ENCODE data around the gene PTRH2. TPM values are rescaled to one million over a fixed set of nuclear protein-coding genes. Genes with fewer than 3 reads are reported as not detected.
A peak's percentile ranks its signal among the peaks of the same experiment; 100 is the strongest.
"Not testable (repeated sequence)": the region's sequence is repeated elsewhere in the genome, so short reads cannot be mapped to it uniquely, and the experiment has no call there.

The PTRH2 gene
- total RNA-seq = 10 to 100 TPM; 27.2 to 31.7 (median 30.9) TPM

GRCh38 chr17:59707149-59707970 is at the start of gene PTRH2, which contains the start of gene VMP1:
Gene PTRH2 (minus strand): TSS chr17:59707430. CDS start chr17:59697978, 9,452 bp downstream.
Gene VMP1 (plus strand): TSS chr17:59707654. CDS start chr17:59731447, 23,793 bp downstream.
- peaks cover 0 to 13% (median 0%) of the 10 kb centered on the region in 3 donors for H3K36me3 ChIP-seq
- peak; percentile 74 for DNase-seq
- WGBS, 2 donors = 0 to 1% methylated on average over 18 to 36 of the region's 45 CpGs
- TF ChIP-seq CTCF (IDR thresholded peaks at IDR 0.05) = peak in 1 of 6 experiments; percentile 36
- peak in 3 of 4 donors; percentile 64 to 92 (median 77) for TF ChIP-seq POLR2A (IDR thresholded peaks at IDR 0.05)
- peak within 1 kb of the TSS; percentile 52 to 98 (median 79) for H3K4me3 ChIP-seq
- H3K27ac ChIP-seq = peak within 1 kb of the TSS; percentile 88 to 98 (median 93)
- no peaks in the 10 kb centered on the region for H3K9me3 ChIP-seq
- intact Hi-C loops (cut with DNase I) = no loop called here
- H3K4me1 ChIP-seq = peaks cover 20 to 67% (median 40%) of the 10 kb centered on the region in 3 donors
- no peaks in the 10 kb centered on the region for H3K27me3 ChIP-seq

GRCh38 chr17:59756236-59756818 is 49.1 kb upstream of the PTRH2 start:
- DNase-seq = no peak
- Histone ChIP-seq H3K27me3 (no peaks in the 10 kb centered on the region), H3K27ac (peak overlapping the region; percentile 35 to 78 (median 66)), H3K4me3 (no peak overlapping the region), H3K9me3 (no peaks in the 10 kb centered on the region), H3K4me1 (peaks cover 0 to 38% (median 25%) of the 10 kb centered on the region in 3 donors), H3K36me3 (peaks cover 0 to 29% (median 0%) of the 10 kb centered on the region in 3 donors)
- 35 to 39% methylated on average over 3 of the region's 3 CpGs for WGBS, 2 donors
- intact Hi-C loops (cut with DNase I) = no loop called here
- no peak for TF ChIP-seq CTCF (IDR thresholded peaks at IDR 0.05)

GRCh38 chr17:59755069-59755468 is 47.8 kb upstream of the PTRH2 start:
- not testable (repeated sequence) for DNase-seq

GRCh38 chr17:59754552-59754951 is 47.3 kb upstream of the PTRH2 start:
- Histone ChIP-seq H3K27ac (peak overlapping the region; percentile 39 to 80 (median 66)), H3K4me3 (no peak overlapping the region), H3K9me3 (no peaks in the 10 kb centered on the region), H3K27me3 (no peaks in the 10 kb centered on the region), H3K4me1 (peaks cover 0 to 38% (median 23%) of the 10 kb centered on the region in 3 donors), H3K36me3 (peaks cover 0 to 21% (median 0%) of the 10 kb centered on the region in 3 donors)
- no peak for DNase-seq
- TF ChIP-seq CTCF (IDR thresholded peaks at IDR 0.05) (no peak), POLR2A (IDR thresholded peaks at IDR 0.05) (no peak)
- intact Hi-C loops (cut with DNase I) = no loop called here

More at GRCh38 chr17:59755069-59755468, 47.8 kb upstream of the PTRH2 start:
- Histone ChIP-seq H3K36me3 (peaks cover 0 to 21% (median 0%) of the 10 kb centered on the region in 3 donors), H3K4me1 (peaks cover 0 to 38% (median 23%) of the 10 kb centered on the region in 3 donors), H3K27ac (peak overlapping the region; percentile 39 to 80 (median 66))
- 68 to 69% methylated on average over 12 of the region's 12 CpGs for WGBS, 2 donors
- H3K27me3 ChIP-seq; intact Hi-C loops (cut with DNase I); H3K9me3 ChIP-seq; H3K4me3 ChIP-seq: not testable (repeated sequence)

- Histone ChIP-seq H3K27ac (peak overlapping the region; percentile 59 to 80 (median 67)), H3K4me3 (peak overlapping the region in 3 of 4 donors; percentile 3 to 27 (median 4)), H3K9me3 (no peaks in the 10 kb centered on the region), H3K4me1 (peaks cover 0 to 38% (median 23%) of the 10 kb centered on the region in 3 donors), H3K36me3 (peaks cover 0 to 15% (median 0%) of the 10 kb centered on the region in 3 donors), H3K27me3 (no peaks in the 10 kb centered on the region)
- TF ChIP-seq POLR2A (IDR thresholded peaks at IDR 0.05) = no peak
- TF ChIP-seq CTCF (IDR thresholded peaks at IDR 0.05) = peak; percentile 23 to 86 (median 76)
- intact Hi-C loops (cut with DNase I) = no loop called here
- 16 to 23% methylated on average over 3 of the region's 3 CpGs for WGBS, 2 donors
- DNase-seq = no peak
Observed at GRCh38 chr17:59753522-59754467, 46.6 kb upstream of the PTRH2 start.

All from esophagus squamous epithelium (tissue), 5 donors.